CD14-positive monocyte (primary cell): ENCODE data around the gene BCKDHB. TPM values are rescaled to one million over a fixed set of nuclear protein-coding genes. Genes with fewer than 3 reads are reported as not detected.

Source experiments
- DNase-seq, 3 donors: peaks; one replicate each; pipeline ENCODE4 v3.0.0-alpha.2; 2011 to 2022
- H2AFZ ChIP-seq: 2 replicates; pipeline ENCODE4 v1.6.0; 2012; ENCODE audit warnings: mild to moderate bottlenecking, low read depth, low read length, inconsistent platforms; ENCODE audit not compliant: insufficient read depth, poor library complexity, severe bottlenecking
- H3K27ac ChIP-seq, 2 donors: 1 replicate in 1 of 2; 2 replicates in 1 of 2; pipeline ENCODE4 v1.5.1; 2012 to 2013; ENCODE audit warnings: low read length in 2 of 2, control low read depth in 1 of 2, inconsistent platforms in 1 of 2, low read depth in 1 of 2, mild to moderate bottlenecking in 1 of 2
- H3K27me3 ChIP-seq, 2 donors: one replicate each; pipeline versions ENCODE4 v1.6.0 to v1.6.1; 2011 to 2013; ENCODE audit warnings: low read length in 2 of 2; ENCODE audit not compliant: control insufficient read depth in 2 of 2, insufficient read depth in 2 of 2
- H3K36me3 ChIP-seq, 2 donors: replicated peaks in 1 of 2; 1 replicate in 1 of 2; 2 replicates in 1 of 2; pipeline versions ENCODE4 v1.5.1 to v1.6.1; 2012 to 2013; ENCODE audit warnings: low read length in 2 of 2, control low read depth in 1 of 2, inconsistent platforms in 1 of 2, mild to moderate bottlenecking in 1 of 2; ENCODE audit not compliant: insufficient read depth in 2 of 2, control insufficient read depth in 1 of 2
- H3K4me1 ChIP-seq, 2 donors: 1 replicate in 1 of 2; 2 replicates in 1 of 2; pipeline versions ENCODE4 v1.5.1 to v1.6.1; 2012 to 2013; ENCODE audit warnings: low read length in 2 of 2, control low read depth in 1 of 2, inconsistent platforms in 1 of 2, mild to moderate bottlenecking in 1 of 2, moderate library complexity in 1 of 2; ENCODE audit not compliant: insufficient read depth in 2 of 2, control insufficient read depth in 1 of 2
- H3K4me2 ChIP-seq: replicated peaks from 2 replicates; pipeline ENCODE3; 2012; ENCODE audit warnings: low read length, moderate library complexity, mild to moderate bottlenecking; ENCODE audit not compliant: poor library complexity, severe bottlenecking; ENCODE audit errors: extremely low read depth
- H3K4me3 ChIP-seq, 3 experiments: fragments of 200-600 bp in 1 of 3; sonication (generic) in 1 of 3; replicated peaks in 1 of 3; 1 replicate in 2 of 3; 2 replicates in 1 of 3; pipeline ENCODE4 v1.5.1; 2011 to 2013; ENCODE audit warnings: low read length in 3 of 3, mild to moderate bottlenecking in 3 of 3, control low read depth in 2 of 3, low read depth in 2 of 3, inconsistent platforms in 1 of 3, moderate library complexity in 1 of 3
- H3K79me2 ChIP-seq: 2 replicates; pipeline ENCODE4 v1.6.0; 2012; ENCODE audit warnings: mild to moderate bottlenecking, control low read depth, inconsistent platforms, low read length, moderate library complexity; ENCODE audit not compliant: insufficient read depth
- H3K9ac ChIP-seq: 2 replicates; pipeline ENCODE4 v1.6.0; 2017; ENCODE audit warnings: low read length, mild to moderate bottlenecking; ENCODE audit not compliant: insufficient read depth, poor library complexity, severe bottlenecking
- H3K9me3 ChIP-seq, 2 donors: replicated peaks in 1 of 2; 1 replicate in 1 of 2; 2 replicates in 1 of 2; pipeline versions ENCODE4 v1.5.1 to v1.6.1; 2012 to 2013; ENCODE audit warnings: low read length in 2 of 2, control low read depth in 1 of 2; ENCODE audit not compliant: control insufficient read depth in 1 of 2, insufficient read depth in 1 of 2
- H4K20me1 ChIP-seq: 2 replicates; pipeline ENCODE4 v1.6.0; 2012; ENCODE audit warnings: mild to moderate bottlenecking, low read length, control low read depth, moderate library complexity; ENCODE audit not compliant: insufficient read depth
- H3K27ac Mint-ChIP-seq, 7 donors: one replicate each; pipeline ENCODE4 v1.8.0; 2020; ENCODE audit warnings: mild to moderate bottlenecking in 7 of 7, mixed read lengths in 7 of 7, moderate library complexity in 6 of 7, inconsistent platforms in 2 of 7
- H3K27me3 Mint-ChIP-seq, 3 donors: one replicate each; pipeline ENCODE4 v1.8.0; 2021 to 2022; ENCODE audit warnings: low read depth in 3 of 3, mild to moderate bottlenecking in 3 of 3, mixed read lengths in 3 of 3, moderate library complexity in 3 of 3, inconsistent platforms in 1 of 3
- H3K36me3 Mint-ChIP-seq, 2 donors: one replicate each; pipeline ENCODE4 v1.8.0; 2020; ENCODE audit warnings: mixed read lengths in 2 of 2, inconsistent platforms in 1 of 2, mild to moderate bottlenecking in 1 of 2
- H3K4me1 Mint-ChIP-seq: one replicate; pipeline ENCODE4 v1.8.0; 2020; ENCODE audit warnings: mild to moderate bottlenecking, mixed read lengths
- H3K4me3 Mint-ChIP-seq, 2 donors: one replicate each; pipeline ENCODE4 v1.8.0; 2020; ENCODE audit warnings: mild to moderate bottlenecking in 2 of 2, mixed read lengths in 2 of 2, moderate library complexity in 1 of 2
- H3K9me3 Mint-ChIP-seq, 7 donors: one replicate each; pipeline ENCODE4 v1.8.0; 2020 to 2022; ENCODE audit warnings: mixed read lengths in 7 of 7, mild to moderate bottlenecking in 6 of 7, moderate library complexity in 6 of 7, inconsistent platforms in 2 of 7
- WGBS: methylation state at CpG from one replicate; pipeline ENCODE4 v1.1.5; 2013; ENCODE audit warnings: missing lambda C conversion rate; ENCODE audit not compliant: insufficient coverage; 5-methylcytosine and 5-hydroxymethylcytosine counted together
- intact Hi-C, 2 donors: fragments of 100-400 bp; cut with micrococcal nuclease; formaldehyde crosslinking; loops; one replicate each; pipeline versions ENCODE4 v1.15.0 to v1.15.1; 2023
- polyA plus RNA-seq, 3 donors: library from polyadenylated mRNA; depleted of rRNA in 1 of 3; unstranded in 2 of 3; stranded (reverse) in 1 of 3; fragments of 300-500 nt in 2 of 3; fragments of >200 nt in 1 of 3; fragmentation: Illumina TruSeq in 2 of 3; gene quantifications; 1 replicate in 2 of 3; 2 replicates in 1 of 3; pipeline ENCODE4 v1.2.3, GENCODE V29; 2012 to 2021
- TF ChIP-seq, protein P1 (sequence below): fragments of 200-600 bp; IDR thresholded peaks from one replicate; pipeline ENCODE4 v1.8.0; 2022; ENCODE audit warnings: antibody characterized with exemption, mild to moderate bottlenecking

Gene BCKDHB
- polyA plus RNA-seq, 3 donors: 1.8 to 4.6 (median 4.0) TPM

DNA sequence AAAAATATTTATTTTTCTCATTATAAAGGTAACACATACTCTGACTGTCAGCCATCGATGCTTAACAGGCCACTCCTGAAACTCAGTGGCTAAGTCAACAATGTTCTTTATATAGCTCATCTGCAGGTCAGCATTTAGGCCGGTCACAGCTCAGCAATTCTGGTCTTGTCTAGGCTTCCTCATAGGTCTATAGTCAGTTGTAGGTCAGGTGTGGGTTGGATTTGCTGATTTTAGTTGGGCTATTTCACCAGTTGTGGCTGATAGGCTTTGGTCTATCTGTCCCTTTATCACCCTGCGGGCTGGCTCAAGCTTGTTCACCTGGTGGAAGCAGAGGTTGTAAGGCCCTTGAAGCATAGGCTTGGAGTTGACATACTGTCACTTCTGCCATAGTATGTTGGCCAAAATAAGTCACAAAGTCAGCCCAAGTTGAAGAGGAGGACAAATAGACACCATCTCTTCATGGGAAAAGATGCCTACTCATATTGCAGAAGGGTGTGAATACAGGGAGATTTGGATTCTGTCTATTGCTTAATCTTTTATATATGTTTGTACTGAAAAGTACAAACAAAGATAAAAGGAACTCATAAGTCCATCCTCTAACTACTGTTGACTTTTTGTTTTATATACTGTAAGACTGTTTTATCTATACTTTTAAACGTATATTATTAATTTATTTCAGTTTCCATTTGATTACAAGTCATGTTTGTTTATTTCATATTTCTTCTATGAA, 75.0 kb downstream of the BCKDHB start:
- Mint-ChIP-seq H3K9me3 (peaks cover 0 to 12% (median 4%) of the 10 kb centered on the region in 7 donors), H3K4me1 (no peaks in the 10 kb centered on the region), H3K36me3 (peaks cover 0 to 3% of the 10 kb centered on the region in 2 donors), H3K4me3 (no peak overlapping the region), H3K27ac (no peak overlapping the region), H3K27me3 (peaks cover 0 to 2% (median 2%) of the 10 kb centered on the region in 3 donors)
- intact Hi-C loops: no loop called here
- H3K4me2 ChIP-seq: no peak overlapping the region
- no peaks in the 10 kb centered on the region for H4K20me1 ChIP-seq
- H3K4me1 ChIP-seq: no peaks in the 10 kb centered on the region
- no peak overlapping the region for H2AFZ ChIP-seq
- WGBS: 95% methylated on average over 3 of the region's 4 CpGs
- H3K79me2 ChIP-seq: no peaks in the 10 kb centered on the region
- TF ChIP-seq, protein P1, sequence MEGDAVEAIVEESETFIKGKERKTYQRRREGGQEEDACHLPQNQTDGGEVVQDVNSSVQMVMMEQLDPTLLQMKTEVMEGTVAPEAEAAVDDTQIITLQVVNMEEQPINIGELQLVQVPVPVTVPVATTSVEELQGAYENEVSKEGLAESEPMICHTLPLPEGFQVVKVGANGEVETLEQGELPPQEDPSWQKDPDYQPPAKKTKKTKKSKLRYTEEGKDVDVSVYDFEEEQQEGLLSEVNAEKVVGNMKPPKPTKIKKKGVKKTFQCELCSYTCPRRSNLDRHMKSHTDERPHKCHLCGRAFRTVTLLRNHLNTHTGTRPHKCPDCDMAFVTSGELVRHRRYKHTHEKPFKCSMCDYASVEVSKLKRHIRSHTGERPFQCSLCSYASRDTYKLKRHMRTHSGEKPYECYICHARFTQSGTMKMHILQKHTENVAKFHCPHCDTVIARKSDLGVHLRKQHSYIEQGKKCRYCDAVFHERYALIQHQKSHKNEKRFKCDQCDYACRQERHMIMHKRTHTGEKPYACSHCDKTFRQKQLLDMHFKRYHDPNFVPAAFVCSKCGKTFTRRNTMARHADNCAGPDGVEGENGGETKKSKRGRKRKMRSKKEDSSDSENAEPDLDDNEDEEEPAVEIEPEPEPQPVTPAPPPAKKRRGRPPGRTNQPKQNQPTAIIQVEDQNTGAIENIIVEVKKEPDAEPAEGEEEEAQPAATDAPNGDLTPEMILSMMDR: no peak
- no peak overlapping the region for H3K27ac ChIP-seq
- no peaks in the 10 kb centered on the region for H3K27me3 ChIP-seq
- H3K4me3 ChIP-seq: no peak overlapping the region
- DNase-seq: no peak
- no peaks in the 10 kb centered on the region for H3K36me3 ChIP-seq
- no peak overlapping the region for H3K9ac ChIP-seq
- peaks cover 0 to 4% of the 10 kb centered on the region in 2 donors for H3K9me3 ChIP-seq

DNA sequence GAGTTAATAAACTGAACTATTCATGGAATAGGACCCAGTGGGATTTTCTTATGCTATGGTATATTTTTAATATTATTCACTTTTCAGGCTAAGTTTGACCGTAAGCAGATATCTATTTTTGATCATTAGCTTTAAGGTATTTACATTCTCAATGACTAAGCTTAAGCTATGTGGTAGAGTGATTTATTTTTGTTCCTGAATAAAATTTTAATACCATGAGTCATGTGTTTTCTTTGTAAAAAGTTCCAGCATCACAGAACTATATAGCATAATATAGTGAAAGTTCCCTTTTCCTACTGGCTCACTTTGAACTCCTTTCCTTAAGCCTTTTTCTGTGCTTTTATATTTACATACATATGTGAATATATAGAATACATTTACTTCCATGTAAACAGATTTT, 75.8 kb downstream of the BCKDHB start:
- H3K9me3 Mint-ChIP-seq: peaks cover 0 to 13% (median 4%) of the 10 kb centered on the region in 7 donors
- Histone ChIP-seq H3K79me2 (no peaks in the 10 kb centered on the region), H3K4me3 (no peak overlapping the region), H3K36me3 (no peaks in the 10 kb centered on the region), H3K27me3 (no peaks in the 10 kb centered on the region), H3K9ac (no peak overlapping the region), H3K27ac (no peak overlapping the region), H3K4me1 (no peaks in the 10 kb centered on the region), H3K4me2 (no peak overlapping the region), H3K9me3 (peaks cover 0 to 4% of the 10 kb centered on the region in 2 donors), H2AFZ (no peak overlapping the region), H4K20me1 (no peaks in the 10 kb centered on the region)
- no peak overlapping the region for H3K27ac Mint-ChIP-seq
- WGBS: no CpG with 5 or more reads among the region's 1 CpG
- peaks cover 0 to 2% (median 0%) of the 10 kb centered on the region in 3 donors for H3K27me3 Mint-ChIP-seq
- peaks cover 0 to 4% of the 10 kb centered on the region in 2 donors for H3K36me3 Mint-ChIP-seq
- H3K4me1 Mint-ChIP-seq: no peaks in the 10 kb centered on the region
- no peak overlapping the region for H3K4me3 Mint-ChIP-seq
- no peak for DNase-seq
- intact Hi-C loops: no loop called here
- TF ChIP-seq, protein P1: no peak
